ENCODE results near the gene SETD2.
"Not testable (repeated sequence)": the region's sequence is repeated elsewhere in the genome, so short reads cannot be mapped to it uniquely, and the experiment has no call there.

SETD2 gene

DNA sequence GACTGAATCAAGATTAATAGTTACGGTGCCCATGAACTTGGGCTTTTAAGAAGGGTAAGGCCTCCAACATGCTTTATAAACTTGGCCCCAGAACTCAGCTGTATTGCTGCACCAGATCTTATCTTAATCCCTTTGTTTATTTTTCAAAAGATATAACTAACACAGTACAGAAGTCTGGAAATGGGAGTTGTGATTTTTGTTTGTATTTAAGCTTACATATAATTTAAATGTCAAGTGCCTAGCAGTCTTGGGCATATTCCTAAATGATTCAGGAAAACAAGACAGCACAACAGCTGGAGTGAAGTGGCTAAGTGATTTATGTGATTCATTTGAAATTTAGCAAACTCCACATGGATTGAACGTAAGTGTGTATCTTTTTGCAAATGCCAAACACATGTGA, 128.3 kb downstream of the SETD2 start:
- no peak for DNase-seq (ENCODE audit: low spot score)

DNA sequence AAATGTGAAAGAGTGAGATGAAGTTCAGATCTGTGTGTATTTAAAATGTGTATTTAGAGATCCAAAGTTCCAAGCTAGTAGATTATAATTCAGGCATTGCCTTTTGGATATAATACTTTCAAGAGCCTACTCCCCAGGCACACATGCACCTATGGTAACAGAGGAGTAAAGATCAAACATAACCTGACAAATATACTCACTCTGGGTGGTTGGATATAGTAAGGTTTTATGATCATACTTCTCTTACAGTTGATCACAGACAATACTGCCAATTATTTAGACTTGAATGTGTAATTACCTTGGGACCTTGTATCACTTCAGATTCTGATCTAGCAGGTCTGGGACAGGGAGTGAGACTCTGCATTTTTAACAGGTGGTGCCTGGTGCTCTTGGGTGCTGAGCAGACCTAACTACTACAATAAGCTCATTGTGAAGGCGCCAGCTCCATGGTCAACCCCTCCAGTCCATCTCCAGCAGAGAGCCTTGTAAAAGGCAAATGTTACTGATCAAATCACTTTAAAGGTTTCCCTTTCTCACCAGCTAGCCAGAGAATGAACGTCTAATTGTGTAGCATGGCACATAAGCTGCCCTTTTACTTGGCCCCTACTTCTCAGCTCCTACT, 128.9 kb downstream of the SETD2 start:
- DNase-seq (ENCODE audit: low spot score): no peak

DNA sequence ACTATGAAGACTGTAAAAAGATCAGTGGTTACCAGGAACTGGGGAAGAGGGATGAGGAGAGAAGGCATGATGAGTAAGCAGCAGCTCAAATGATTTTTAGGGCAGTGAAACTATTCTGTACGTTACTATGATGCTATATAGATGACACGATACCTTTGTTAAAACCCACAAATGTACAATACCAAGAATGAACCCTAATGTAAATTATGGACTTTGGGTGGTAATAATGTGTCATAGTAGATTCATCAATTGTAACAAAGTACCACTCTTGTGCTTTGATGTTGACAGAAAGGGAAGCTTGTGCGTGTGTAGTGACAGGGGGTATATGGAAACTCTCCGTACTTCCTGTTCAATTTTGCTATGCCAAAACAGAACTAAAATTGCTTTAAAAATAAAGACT, 132.9 kb downstream of the SETD2 start:
- not testable (repeated sequence) for DNase-seq (ENCODE audit: low spot score)

DNA sequence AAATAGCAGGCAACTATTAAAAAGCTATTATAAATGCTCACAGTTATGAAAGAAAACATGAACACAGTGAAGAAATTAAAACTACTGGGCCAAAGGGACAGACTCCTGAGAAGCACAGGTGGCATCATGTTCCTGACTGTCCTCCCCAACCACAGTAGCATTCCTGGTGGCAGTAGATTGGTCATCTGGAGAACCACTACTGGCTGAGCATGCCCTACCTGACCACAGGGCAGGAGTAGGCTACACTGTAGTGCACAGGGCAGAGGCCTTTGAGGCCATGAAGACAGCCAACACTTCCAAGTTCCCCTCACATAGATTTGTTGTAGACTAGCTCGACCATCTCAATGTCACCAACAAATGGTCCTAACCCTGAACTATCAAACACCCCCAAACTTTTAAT, 135.2 kb downstream of the SETD2 start:
- DNase-seq (ENCODE audit: low spot score): no peak

DNA sequence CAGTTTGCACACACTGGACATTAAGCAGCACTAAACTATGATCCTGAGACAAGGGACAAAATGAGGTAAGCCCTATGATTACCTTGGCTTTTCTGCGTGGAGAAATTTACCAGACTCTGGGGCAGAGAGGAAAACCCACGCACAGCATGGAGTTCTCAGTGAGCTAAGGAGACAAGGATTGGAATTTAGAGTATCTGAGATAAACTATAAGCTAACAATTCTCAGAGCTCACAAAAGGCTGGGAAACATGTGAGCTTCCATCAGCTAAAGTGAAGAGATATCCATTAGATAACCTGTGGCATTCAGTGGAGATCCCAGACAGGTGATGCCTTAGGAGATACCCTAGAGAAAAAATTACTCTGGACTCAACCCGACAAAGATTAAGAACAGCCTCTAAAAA, 135.8 kb downstream of the SETD2 start:
- no peak for DNase-seq (ENCODE audit: low spot score)

DNA sequence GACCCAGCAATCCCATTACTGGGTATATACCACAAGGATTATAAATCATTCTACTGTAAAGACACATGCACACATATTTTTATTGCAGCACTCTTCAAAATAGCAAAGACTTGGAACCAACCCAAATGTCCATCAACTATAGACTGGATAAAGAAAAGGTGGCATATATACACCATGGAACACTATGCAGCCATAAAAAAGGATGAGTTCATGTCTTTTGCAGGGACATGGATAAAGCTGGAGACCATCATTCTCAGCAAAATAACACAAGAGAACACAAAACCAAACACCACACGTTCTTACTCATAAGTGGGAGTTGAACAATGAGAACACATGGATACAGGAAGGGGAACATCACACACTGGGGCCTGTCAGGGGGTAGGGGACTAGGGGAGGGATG, 137.5 kb downstream of the SETD2 start:
- not testable (repeated sequence) for DNase-seq (ENCODE audit: low spot score)

DNA sequence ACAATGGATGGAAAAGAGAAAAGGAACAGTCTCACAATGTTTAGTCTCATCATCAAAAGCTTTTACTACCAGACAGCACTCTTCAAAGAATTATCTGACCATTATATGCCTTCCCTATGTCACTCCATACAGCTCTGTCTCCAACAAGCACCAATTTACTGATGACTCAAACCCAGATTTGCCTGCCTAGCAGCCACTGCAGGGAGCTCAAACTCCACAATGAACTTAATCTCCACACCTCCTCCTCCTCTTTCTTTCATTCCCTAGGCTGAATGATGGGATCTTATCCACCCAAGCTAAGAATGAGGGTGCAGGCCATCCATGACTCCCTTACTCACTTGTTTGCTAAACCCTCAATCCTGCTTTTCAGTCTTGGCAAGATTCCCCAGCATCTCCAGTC, 139.0 kb downstream of the SETD2 start:
- no peak for DNase-seq (ENCODE audit: low spot score)

DNA sequence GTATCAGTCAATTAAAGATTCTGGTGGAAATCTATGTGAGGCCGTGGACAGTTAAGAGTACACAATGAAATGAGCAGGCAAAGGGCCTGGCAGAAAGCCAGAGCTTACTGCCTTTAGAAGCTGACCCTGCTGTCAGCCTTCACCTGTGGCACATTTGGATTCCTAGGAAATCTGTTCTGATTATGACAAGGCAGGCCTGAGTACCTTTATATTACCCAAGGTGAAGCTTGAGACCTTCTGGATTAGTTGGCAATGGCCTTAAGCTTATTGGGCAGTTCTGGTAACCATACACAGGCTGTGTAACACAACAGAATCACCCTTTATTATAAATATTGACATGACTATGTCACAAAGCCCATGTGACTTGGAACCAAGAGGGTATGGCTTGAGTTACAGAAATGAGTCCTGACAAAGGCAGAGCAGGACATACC, 141.3 kb downstream of the SETD2 start:
- no peak for DNase-seq (ENCODE audit: low spot score)

DNA sequence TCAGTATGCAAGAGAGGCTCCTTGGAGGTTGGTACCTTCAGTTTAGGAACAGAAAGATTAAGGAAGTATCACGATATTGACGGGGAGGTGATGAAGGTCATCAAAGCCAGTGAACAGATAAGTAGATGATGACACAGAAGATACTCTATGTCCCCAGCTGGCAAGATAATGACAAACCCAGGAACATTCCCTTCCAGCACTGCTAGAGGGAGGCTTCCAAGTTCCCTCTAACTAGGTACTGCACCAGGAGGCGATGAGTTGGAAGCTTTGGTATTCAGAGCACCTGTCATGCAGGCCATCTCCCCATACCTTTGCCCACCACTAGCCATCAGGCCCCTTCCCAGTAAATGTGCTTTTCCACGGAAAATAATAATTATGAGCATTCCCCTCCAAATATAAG, 143.6 kb downstream of the SETD2 start:
- DNase-seq (ENCODE audit: low spot score): no peak

DNA sequence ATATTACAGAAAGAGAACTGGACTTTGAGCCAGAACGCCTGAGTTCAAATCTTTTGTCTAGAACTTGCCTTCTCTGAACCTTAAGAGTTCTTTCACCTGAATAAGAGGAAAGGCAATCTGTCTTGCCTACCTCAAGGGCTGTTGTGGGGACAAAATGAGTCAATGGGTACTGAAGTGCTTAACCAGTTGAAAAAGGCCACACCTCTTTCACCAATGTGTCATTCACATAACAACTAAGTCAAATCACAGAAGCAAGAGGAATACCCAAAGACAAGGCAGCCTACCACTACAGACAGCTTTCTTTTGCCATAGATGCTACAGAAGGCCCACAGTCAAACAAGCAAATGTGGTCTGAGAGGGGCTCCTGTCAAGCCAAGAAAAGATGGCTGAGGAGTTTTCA, 144.7 kb downstream of the SETD2 start:
- no peak for DNase-seq (ENCODE audit: low spot score)

DNA sequence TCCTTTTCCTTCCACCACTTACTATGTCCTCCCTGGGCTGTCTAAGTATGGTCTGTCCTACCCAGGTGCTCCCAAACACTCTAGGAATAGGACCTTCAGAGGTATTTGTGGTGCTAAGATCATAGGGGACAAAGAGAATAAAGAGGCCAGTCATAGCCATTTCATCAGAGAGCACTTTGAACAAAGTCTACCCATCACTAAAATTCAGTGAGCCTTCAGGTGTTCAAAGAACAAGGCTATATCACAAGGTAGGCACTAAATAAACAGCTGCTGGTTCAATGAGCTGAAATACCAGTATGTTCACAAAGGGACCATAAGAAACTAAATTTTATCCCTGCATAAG, 145.7 kb downstream of the SETD2 start:
- no peak for DNase-seq (ENCODE audit: low spot score)

DNA sequence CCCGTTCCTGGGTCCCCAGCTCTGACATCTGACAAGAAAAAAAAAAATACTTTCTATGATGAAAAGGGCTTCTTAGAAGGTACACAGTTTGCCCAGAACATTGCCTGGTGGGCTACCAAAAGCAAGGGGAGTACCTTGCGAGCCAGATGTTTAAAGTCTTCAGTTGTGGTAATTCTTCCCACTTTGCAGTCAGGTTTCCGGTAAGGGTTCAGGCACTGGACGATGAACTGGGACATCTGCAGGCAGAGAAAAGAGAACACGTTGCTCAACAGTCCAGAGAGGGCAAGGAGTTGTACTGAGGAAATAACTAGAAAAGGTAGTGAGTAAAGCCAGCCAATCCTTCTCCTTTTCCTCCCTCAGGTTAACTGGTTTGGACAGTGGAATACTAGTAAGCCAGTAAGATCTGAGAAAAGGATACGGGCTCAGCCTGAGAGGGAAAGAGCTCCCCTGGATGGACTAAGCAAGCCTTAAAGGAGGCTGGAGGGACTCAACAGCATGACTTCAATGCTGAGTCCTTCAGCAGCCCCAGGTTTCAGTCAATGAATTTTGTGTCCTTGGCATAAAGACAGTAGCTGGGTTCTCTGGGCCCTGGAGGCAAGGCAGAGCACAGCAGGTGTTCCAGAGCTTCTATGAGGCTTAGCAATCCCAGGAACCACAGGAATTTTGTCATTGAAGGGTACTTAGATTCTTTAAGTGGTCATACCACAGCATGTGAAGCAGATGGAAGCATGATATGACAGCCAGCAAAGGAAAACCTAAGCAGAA, 146.2 kb downstream of the SETD2 start:
- DNase-seq (ENCODE audit: low spot score): no peak

DNA sequence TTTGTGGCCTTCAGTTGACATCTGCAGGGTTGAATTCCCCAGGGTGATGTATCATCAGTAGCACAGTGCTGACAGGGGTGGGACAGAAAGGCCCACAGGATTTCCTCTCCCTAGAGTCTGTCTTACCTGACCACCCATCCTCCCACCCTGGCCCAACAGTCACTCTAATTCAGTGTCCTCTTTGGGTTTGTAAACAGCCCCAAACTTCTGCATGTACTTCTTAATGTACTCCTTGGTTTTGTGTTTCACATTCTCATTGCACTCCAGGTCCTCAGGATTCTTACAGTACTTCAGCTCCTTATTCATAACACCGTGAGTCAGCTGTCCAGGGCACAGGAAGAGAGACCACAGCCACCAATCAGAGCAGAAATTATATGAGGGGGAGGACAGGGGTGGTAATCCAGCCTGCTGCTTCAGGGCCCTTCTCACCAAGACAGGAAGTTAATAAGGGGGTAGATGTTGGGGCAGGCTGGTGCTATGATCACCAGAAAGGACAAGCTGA, 146.9 kb downstream of the SETD2 start:
- no peak for DNase-seq (ENCODE audit: low spot score)

DNA sequence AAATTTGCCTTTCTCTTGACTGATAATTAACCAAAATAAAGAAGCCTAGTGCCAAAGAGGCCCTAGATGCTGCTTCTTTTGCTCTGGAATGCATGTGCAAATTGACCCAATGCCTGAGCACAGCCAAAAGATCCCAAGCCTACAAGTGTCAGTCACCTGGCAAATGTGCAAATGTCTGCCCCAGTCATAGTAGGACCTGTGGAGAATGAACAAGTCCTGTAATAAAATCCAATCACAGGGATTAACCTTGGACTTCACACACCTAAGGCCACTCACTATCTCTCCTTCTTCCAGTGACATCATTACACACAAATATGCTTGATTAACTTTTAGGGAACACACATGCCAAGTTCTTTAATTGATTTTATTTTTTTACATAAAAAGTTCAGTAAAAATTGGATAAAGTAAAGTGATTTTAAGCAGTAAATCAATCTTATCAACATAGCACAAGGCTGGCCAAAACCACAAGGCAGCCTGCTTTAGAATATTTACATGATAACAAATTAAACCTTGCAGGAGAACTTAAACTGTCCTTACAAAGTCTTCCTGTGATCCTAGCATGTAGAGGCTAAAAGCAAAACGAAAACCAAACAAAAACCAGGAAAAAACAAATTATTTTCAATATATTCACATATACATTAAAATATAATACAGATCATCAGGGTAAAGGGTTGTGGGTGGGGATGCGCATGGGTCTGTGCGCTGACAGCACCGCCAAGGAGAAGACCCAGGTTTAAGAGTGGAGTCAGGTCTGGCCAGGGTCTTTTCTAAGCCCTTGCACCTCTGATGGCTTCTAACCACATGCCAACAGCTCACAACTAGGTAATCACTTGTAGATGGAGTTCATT, 147.6 kb downstream of the SETD2 start:
- no peak for DNase-seq (ENCODE audit: low spot score)

DNA sequence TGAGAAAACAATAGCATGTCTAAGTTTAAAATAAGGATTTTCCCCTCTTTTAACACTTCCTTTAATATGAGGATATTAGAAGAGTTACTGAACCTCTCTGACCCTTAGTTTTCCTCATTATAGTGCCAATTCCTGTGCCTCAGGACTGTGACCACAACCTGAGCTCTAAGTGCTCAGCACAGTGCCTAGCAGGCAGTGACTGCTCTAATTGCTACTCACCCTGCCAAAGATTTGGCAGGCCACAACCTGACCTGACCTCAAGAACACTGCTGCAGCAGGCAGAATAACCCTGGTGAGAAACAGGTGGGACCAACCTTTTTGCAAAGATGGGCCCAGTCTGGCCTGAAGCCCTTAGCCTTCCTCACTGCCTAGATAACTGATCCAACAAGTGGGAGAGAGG, 148.8 kb downstream of the SETD2 start:
- no peak for DNase-seq (ENCODE audit: low spot score)

DNA sequence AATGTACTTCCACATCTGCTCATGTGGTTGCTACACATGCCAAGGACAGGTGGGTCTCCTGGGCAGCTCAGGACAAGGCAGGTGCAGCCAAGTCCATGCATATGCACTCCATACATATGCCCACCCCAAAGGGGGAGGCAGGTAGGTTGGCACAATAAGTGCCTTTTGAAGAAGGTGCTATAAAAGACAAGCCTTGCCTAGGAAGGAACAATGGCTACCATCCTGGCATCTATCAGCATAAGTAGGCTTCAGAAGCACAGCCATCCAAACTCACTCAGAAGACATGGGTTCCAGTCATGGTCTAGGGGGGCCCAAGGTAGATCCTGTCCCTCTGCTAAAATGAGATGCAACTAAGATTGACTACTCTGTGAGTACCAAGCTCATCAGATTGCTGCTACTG, 149.9 kb downstream of the SETD2 start:
- no peak for DNase-seq (ENCODE audit: low spot score)

DNA sequence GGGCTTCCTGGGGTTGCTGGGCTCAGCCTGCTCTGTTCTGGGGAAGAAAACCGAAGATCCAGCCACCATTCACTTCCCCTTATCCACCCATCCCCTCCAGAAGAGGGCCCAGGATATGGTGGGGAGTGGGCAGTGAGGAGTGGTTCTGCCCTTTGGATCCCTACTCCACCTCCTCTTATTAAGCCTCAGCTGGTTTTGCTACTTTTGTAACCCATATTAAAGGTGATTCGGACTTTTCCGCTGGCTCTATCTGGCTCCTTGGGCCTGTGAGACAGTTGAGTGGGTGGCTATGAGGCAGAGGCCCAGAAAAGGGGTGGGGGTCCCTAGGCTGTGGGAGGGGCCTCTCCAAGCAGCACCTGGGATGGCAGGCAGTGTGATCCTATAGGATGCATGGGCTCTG, 150.7 kb downstream of the SETD2 start:
- no peak for DNase-seq (ENCODE audit: low spot score)

DNA sequence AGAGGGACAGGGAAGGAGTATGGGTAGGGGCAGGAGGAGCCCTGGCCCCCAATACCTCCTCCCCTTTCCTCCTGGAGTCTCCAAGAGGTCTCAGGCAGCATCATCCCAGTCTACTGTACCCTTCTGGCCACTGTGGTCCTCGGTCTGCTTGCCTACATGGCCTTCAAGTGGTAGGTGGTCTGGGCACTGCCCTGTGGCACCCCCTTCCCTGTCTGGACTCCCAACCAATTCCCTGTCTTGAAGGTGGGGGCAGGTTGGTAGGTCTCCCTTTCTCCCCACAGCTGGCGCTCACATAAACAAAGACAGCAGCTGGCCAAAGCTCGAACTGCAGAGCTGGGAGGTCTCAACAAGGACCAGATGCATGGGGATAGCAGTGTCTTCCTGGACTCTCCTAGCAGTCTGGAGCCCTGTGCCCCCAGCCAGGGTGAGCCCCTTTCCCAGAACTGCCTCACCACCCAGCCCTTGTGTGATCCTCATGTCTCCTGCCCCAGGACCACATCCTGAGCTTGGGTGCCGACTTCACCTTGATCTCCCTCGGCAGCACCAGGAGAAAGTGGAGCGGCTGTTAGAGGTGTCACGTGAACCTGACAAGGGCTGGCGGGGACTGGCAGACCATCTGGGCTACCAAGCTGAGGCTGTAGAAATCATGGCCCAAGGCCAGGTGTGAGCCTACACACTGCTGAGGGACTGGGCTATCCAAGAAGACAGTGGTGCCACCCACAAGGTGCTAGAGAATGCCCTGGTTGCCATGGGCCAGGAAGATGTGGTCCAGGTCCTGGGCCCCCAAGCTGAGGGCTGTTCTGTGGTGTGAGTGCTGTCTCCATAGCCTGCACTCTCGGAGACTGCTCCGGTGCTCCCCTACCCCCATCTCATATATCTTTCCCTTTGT, 151.3 kb downstream of the SETD2 start:
- no peak for DNase-seq (ENCODE audit: low spot score)

DNA sequence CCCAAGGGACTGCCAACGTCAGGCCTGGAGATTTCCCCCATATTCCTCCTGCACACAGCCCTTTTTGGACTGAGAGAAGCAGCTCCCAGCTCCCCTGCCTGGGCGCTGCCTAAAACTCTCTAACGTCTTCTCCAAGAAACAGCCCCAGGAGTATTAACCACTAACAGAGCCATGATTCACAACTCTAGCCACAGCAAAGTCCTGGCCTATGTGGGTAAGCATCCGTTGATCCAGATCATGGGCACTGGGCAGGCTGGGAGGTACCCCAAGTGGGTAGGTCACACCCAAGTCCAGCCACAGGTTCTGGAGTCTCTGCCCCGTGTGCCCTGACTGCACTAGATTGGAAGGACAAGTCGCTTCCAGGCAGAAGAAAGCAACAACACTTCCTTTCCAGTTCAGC, 152.5 kb downstream of the SETD2 start:
- no peak for DNase-seq (ENCODE audit: low spot score)

DNA sequence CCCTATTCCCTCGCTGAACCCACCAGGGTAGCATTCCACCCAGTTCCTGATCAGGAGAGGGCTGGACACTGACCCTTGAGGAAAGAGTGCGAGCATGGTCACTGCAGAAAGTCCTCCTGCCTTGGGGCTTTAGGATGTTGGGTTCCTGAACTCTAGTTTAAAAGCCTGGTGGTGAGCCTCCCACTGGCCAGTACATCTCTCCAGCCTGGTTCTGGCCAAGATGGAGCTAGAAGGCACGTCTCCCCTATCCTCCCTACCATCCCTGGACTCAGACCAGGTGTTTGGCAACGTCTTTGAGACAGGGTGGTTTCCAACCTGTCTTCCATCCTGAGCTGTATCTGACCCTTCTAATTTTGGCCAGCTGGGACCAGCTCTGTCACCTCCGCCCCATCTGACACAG, 153.0 kb downstream of the SETD2 start:
- no peak for DNase-seq (ENCODE audit: low spot score)

DNA sequence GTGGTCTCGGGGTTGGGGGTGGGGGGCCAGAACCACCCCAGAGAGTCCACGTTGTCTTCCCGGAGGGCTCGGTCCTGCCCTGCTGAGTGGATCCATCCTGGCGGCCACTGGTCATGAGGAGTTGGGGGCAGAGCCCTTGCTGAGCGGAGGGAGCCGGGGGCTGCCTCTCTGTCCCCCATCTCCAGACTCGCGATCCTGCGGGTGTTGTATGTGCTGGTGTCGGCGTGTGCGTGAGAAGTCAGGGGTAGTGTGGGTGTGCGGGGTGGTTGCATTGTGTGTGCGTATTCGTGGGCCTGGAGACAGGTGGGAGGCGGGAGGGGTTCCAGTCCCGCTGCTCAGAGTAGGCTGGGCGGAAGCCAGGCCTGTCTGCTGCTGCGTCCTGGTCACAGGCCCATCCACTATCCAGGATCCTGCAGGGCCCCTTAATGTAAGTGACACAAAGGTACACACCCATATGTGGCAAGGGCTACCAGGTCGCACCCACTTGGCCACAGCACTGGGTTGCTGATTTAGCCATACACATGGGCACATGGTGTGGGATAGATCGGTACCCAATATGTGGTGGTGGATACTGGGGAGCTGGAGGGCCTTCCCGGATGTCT, 153.7 kb downstream of the SETD2 start:
- no peak for DNase-seq (ENCODE audit: low spot score)
